ENCODE data around the gene TRIP10.

GRCh38 chr19:6690160-6690885 lies 49.2 kb upstream of the TRIP10 start:
- no peak for TF ChIP-seq CTCF (IDR thresholded peaks at IDR 0.05)
- no peak for TF ChIP-seq POLR2A (IDR thresholded peaks at IDR 0.05)

Data from heart left ventricle (tissue), 13 donors.